Activated CD4-positive, alpha-beta T cell treated with anti-CD3 and anti-CD28 coated beads, Interleukin-2, amount 10 ng/mL, durations not matched to agents 7 days and 5 days (primary cell): ENCODE measurements around the gene ASCC3. TPM values are rescaled to one million over a fixed set of nuclear protein-coding genes. Genes with fewer than 3 reads are reported as not detected.

Source experiments
- CTCF ChIA-PET: fragments of 350-600 bp; sonication (Branson Sonifier 250); formaldehyde crosslinking; loops from one replicate; lab custom pipeline; 2021; ENCODE audit warnings: antibody characterized with exemption; lab: Charles Lee
- POLR2A ChIA-PET: fragments of 350-600 bp; sonication (Branson Sonifier 250); formaldehyde crosslinking; loops from one replicate; lab custom pipeline; 2021; ENCODE audit warnings: antibody characterized with exemption; lab: Charles Lee
- DNase-seq: peaks from one replicate; pipeline ENCODE4 v3.0.0-alpha.2; 2020
- H3K27ac Mint-ChIP-seq: one replicate; pipeline ENCODE4 v1.8.0; 2021; ENCODE audit warnings: mild to moderate bottlenecking, moderate library complexity, mixed read lengths
- H3K27me3 Mint-ChIP-seq: one replicate; pipeline ENCODE4 v1.8.0; 2021; ENCODE audit warnings: mixed read lengths
- H3K36me3 Mint-ChIP-seq: one replicate; pipeline ENCODE4 v1.8.0; 2021; ENCODE audit warnings: low read depth, mixed read lengths
- H3K4me1 Mint-ChIP-seq: one replicate; pipeline ENCODE4 v1.8.0; 2021; ENCODE audit warnings: mixed read lengths
- H3K4me3 Mint-ChIP-seq: one replicate; pipeline ENCODE4 v1.8.0; 2021; ENCODE audit warnings: mild to moderate bottlenecking, moderate library complexity, mixed read lengths
- H3K9me3 Mint-ChIP-seq: one replicate; pipeline ENCODE4 v1.8.0; 2021; ENCODE audit warnings: mixed read lengths
- total RNA-seq, 2 experiments: library from RNA; stranded (reverse); gene quantifications; one replicate each; pipeline ENCODE4 v1.2.3, GENCODE V29; 2021

Gene ASCC3
- total RNA-seq, 2 experiments from 2014 or later, result 54.3 to 55.3 TPM

- CTCF ChIA-PET, result interaction anchor here (1.1 kb wide), 1 partner anchor 10 kb away, joined by 3 read pairs; no protein-coding TSS in a partner anchor
- POLR2A ChIA-PET, result no interaction called here
- H3K27me3 Mint-ChIP-seq, result peaks cover 90% of the 10 kb centered on the region
- no peak for DNase-seq
- peak overlapping the region; percentile 34 for H3K4me3 Mint-ChIP-seq
- peaks cover 13% of the 10 kb centered on the region for H3K36me3 Mint-ChIP-seq
- H3K9me3 Mint-ChIP-seq, result peaks cover 6% of the 10 kb centered on the region
- peaks cover 17% of the 10 kb centered on the region for H3K4me1 Mint-ChIP-seq
- no peak overlapping the region for H3K27ac Mint-ChIP-seq
Measured at GRCh38 chr6:100461917-100462705, 419.0 kb downstream of the ASCC3 start.

GRCh38 chr6:100461278-100461916 is 419.7 kb downstream of the ASCC3 start:
- POLR2A ChIA-PET, result no interaction called here
- Mint-ChIP-seq H3K27me3 (peaks cover 83% of the 10 kb centered on the region), H3K9me3 (peaks cover 6% of the 10 kb centered on the region), H3K4me3 (no peak overlapping the region), H3K36me3 (peaks cover 13% of the 10 kb centered on the region), H3K27ac (no peak overlapping the region), H3K4me1 (peaks cover 16% of the 10 kb centered on the region)
- DNase-seq, result no peak
- CTCF ChIA-PET, result interaction anchor here (0.6 to 1.2 kb wide), 3 partner anchors 10 to 27 kb away, joined by 3 read pairs; no protein-coding TSS in a partner anchor

- ChIA-PET CTCF (interaction anchor here (0.6 to 1.4 kb wide), 5 partner anchors 10 to 852 kb away, joined by 3 to 4 read pairs (median 3); no protein-coding TSS in a partner anchor), POLR2A (no interaction called here)
- H3K4me1 Mint-ChIP-seq, result peaks cover 14% of the 10 kb centered on the region
- DNase-seq, result no peak
- peaks cover 13% of the 10 kb centered on the region for H3K36me3 Mint-ChIP-seq
- H3K27me3 Mint-ChIP-seq, result peaks cover 77% of the 10 kb centered on the region
- H3K27ac Mint-ChIP-seq, result no peak overlapping the region
- peaks cover 2% of the 10 kb centered on the region for H3K9me3 Mint-ChIP-seq
- no peak overlapping the region for H3K4me3 Mint-ChIP-seq
Measured at GRCh38 chr6:100460650-100461204, 420.4 kb downstream of the ASCC3 start.

- H3K36me3 Mint-ChIP-seq, result peaks cover 14% of the 10 kb centered on the region
- ChIA-PET POLR2A (no interaction called here), CTCF (interaction anchor here (1.4 kb wide), 1 partner anchor 851 kb away, joined by 4 read pairs; no protein-coding TSS in a partner anchor)
- peaks cover 68% of the 10 kb centered on the region for H3K27me3 Mint-ChIP-seq
- H3K4me1 Mint-ChIP-seq, result peaks cover 11% of the 10 kb centered on the region
- H3K9me3 Mint-ChIP-seq, result peaks cover 6% of the 10 kb centered on the region
- no peak for DNase-seq
- H3K4me3 Mint-ChIP-seq, result no peak overlapping the region
- no peak overlapping the region for H3K27ac Mint-ChIP-seq
Measured at GRCh38 chr6:100459592-100460184, 421.4 kb downstream of the ASCC3 start.

DNA sequence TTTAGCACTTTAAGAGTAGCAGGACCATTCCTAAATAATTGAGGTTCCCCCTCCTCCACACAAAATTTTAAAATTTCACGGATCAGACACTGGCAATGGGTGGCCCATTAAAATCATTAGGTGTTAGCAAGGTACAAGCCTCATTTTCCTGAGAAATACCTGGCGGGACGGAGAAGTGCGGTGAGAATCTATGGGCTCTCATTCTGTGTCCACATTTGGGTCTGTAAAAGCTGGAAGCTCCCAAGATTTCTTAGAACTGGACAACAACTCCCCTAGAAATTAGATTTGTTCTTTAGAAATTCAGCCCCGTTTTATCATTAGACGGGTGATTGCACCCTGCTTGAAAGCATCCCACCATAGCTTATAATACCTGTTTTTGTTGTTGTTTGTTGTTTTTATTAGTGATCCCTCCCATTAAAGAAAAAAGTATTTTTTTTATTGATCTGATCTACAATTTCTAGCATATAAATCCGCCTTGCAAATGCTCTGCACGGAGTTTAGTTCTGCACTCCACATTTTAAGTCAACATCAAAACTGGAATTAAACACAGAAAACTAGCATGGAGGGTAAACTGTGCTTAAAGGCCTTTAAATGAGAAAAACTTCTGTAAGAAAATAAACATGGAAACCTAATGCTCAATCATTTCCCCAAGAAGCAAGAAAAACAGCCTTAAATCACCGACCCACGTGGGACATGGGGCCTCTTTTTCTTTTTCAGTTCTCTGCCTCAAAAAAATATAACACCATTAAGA is 422.1 kb downstream of the ASCC3 start:
- CTCF ChIA-PET, result no interaction called here
- DNase-seq, result no peak
- Mint-ChIP-seq H3K4me1 (peaks cover 11% of the 10 kb centered on the region), H3K36me3 (peaks cover 20% of the 10 kb centered on the region), H3K4me3 (no peak overlapping the region), H3K9me3 (peaks cover 6% of the 10 kb centered on the region), H3K27me3 (peaks cover 65% of the 10 kb centered on the region), H3K27ac (no peak overlapping the region)
- POLR2A ChIA-PET, result no interaction called here
